ENCODE measurements around the gene C6orf120. TPM values are rescaled to one million over a fixed set of nuclear protein-coding genes. Genes with fewer than 3 reads are reported as not detected.

The C6orf120 gene
- total and polyA plus RNA-seq, 2 donors (not counting 1 experiment from before 2014, with no cell fraction given): 9.7 to 27.1 TPM

DNA sequence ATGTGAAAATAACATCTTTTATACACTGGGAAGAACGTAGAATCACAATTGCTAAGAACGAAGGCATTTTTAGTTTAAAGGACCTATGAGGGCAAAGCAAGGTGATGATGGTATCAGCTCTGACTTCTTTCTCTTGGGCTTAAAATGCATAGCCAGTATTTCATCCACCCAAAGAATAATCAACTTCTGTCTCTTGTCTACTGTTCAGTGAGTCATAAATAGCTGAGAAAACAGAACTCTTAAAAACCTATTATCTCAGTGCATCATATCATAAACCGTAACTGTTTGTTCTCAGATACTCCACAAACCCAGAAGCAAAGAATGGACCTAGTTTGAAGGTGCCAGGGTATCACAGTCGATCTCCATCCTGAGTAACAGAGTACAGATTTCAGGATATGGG lies 17.2 kb downstream of the C6orf120 start:
- TF ChIP-seq, protein P1, sequence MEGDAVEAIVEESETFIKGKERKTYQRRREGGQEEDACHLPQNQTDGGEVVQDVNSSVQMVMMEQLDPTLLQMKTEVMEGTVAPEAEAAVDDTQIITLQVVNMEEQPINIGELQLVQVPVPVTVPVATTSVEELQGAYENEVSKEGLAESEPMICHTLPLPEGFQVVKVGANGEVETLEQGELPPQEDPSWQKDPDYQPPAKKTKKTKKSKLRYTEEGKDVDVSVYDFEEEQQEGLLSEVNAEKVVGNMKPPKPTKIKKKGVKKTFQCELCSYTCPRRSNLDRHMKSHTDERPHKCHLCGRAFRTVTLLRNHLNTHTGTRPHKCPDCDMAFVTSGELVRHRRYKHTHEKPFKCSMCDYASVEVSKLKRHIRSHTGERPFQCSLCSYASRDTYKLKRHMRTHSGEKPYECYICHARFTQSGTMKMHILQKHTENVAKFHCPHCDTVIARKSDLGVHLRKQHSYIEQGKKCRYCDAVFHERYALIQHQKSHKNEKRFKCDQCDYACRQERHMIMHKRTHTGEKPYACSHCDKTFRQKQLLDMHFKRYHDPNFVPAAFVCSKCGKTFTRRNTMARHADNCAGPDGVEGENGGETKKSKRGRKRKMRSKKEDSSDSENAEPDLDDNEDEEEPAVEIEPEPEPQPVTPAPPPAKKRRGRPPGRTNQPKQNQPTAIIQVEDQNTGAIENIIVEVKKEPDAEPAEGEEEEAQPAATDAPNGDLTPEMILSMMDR (IDR thresholded peaks at IDR 0.05): no peak
- no peak for TF ChIP-seq EZH2 (IDR thresholded peaks at IDR 0.05; ENCODE audit: borderline replicate concordance, insufficient read depth, low read depth, low read length, poor library complexity, severe bottlenecking)
- H3K4me3 Mint-ChIP-seq: no peak overlapping the region
- H3K9me3 Mint-ChIP-seq (ENCODE audit: insufficient read depth): no peaks in the 10 kb centered on the region
- Histone ChIP-seq H3K9ac (ENCODE audit: low read length) (no peak overlapping the region), H3K79me2 (ENCODE audit: control insufficient read depth, insufficient read depth, low read length) (peaks cover 75% of the 10 kb centered on the region), H3K4me1 (ENCODE audit: control insufficient read depth in 2 of 2, insufficient read depth in 2 of 2, low read length in 2 of 2) (peaks cover 11 to 14% of the 10 kb centered on the region in 2 donors), H4K20me1 (ENCODE audit: control insufficient read depth, insufficient read depth, low read length, poor library complexity, severe bottlenecking) (no peaks in the 10 kb centered on the region), H2AFZ (ENCODE audit: insufficient read depth, low read depth, low read length, poor library complexity, severe bottlenecking) (no peak overlapping the region), H3K4me2 (replicated peaks; ENCODE audit: low read depth, low read length, poor library complexity, severe bottlenecking) (no peak overlapping the region), H3K36me3 (replicated peaks in 1 of 2; ENCODE audit: control extremely low read depth in 1 of 2, control insufficient read depth in 1 of 2, extremely low read depth in 1 of 2, insufficient read depth in 2 of 2, low read length in 1 of 2) (peaks cover 8 to 26% of the 10 kb centered on the region in 2 experiments), H3K4me3 (ENCODE audit: control extremely low read depth in 1 of 5, extremely low read depth in 1 of 5, insufficient read depth in 1 of 5, low read depth in 2 of 5, low read length in 4 of 5) (no peak overlapping the region), H3K27me3 (replicated peaks in 1 of 4; ENCODE audit: control extremely low read depth in 1 of 4, control insufficient read depth in 3 of 4, insufficient read depth in 4 of 4, low read length in 3 of 4) (no peaks in the 10 kb centered on the region), H3K27ac (ENCODE audit: low read length in 2 of 2) (no peak overlapping the region), H3K9me3 (ENCODE audit: control extremely low read depth in 1 of 3, control insufficient read depth in 2 of 3, insufficient read depth in 1 of 3, low read length in 2 of 3) (no peaks in the 10 kb centered on the region)
- H3K27me3 Mint-ChIP-seq: no peaks in the 10 kb centered on the region
- ATAC-seq (ENCODE audit: low read depth) (no peak), DNase-seq (no peak)
- intact Hi-C loops (cut with micrococcal nuclease): no loop called here
- POLR2A ChIA-PET: no interaction called here
- CTCF ChIA-PET: no interaction called here
- H3K4me1 Mint-ChIP-seq: peaks cover 28% of the 10 kb centered on the region
- 100% methylated on average over 1 of the region's 4 CpGs for WGBS (ENCODE audit: insufficient coverage)
- H3K27ac Mint-ChIP-seq: no peak overlapping the region

DNA sequence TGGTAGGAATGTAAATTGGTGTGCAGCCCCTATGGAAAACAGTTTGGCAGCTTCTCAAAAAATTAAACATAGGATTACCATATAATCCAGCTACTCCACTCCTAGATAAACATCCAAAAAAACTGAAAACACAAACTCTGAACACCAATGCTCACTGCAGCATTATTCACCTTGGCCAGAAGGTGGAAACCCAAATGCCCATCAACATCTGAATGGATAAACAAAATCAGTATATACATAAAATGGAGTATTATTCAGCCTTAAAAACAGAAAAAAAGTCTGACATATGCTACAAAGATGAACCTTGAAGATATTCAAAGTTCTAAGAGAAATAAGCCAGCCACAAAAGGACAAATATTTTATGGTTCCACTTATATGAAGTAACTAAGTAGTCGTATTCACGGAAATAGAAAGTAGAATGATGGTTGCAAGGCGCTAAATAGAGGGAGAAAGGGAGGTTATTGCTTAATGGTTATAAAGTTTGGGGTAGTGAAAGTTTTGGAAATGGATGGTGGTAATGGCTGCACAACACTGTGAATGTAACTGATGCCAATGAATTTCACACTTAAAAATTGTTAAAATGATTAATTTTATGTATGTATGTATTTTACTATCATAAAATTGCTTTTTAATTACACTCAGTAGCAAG lies 18.4 kb downstream of the C6orf120 start:
- Histone ChIP-seq H3K4me3 (ENCODE audit: control extremely low read depth in 1 of 5, extremely low read depth in 1 of 5, insufficient read depth in 1 of 5, low read depth in 2 of 5, low read length in 4 of 5) (no peak overlapping the region), H3K27me3 (replicated peaks in 1 of 4; ENCODE audit: control extremely low read depth in 1 of 4, control insufficient read depth in 3 of 4, insufficient read depth in 4 of 4, low read length in 3 of 4) (no peaks in the 10 kb centered on the region), H3K79me2 (ENCODE audit: control insufficient read depth, insufficient read depth, low read length) (peaks cover 63% of the 10 kb centered on the region), H3K36me3 (replicated peaks in 1 of 2; ENCODE audit: control extremely low read depth in 1 of 2, control insufficient read depth in 1 of 2, extremely low read depth in 1 of 2, insufficient read depth in 2 of 2, low read length in 1 of 2) (peaks cover 0 to 16% of the 10 kb centered on the region in 2 experiments), H3K4me1 (ENCODE audit: control insufficient read depth in 2 of 2, insufficient read depth in 2 of 2, low read length in 2 of 2) (peaks cover 15 to 17% of the 10 kb centered on the region in 2 donors), H3K9ac (ENCODE audit: low read length) (no peak overlapping the region), H3K27ac (ENCODE audit: low read length in 2 of 2) (no peak overlapping the region), H2AFZ (ENCODE audit: insufficient read depth, low read depth, low read length, poor library complexity, severe bottlenecking) (no peak overlapping the region), H3K4me2 (replicated peaks; ENCODE audit: low read depth, low read length, poor library complexity, severe bottlenecking) (no peak overlapping the region), H4K20me1 (ENCODE audit: control insufficient read depth, insufficient read depth, low read length, poor library complexity, severe bottlenecking) (no peaks in the 10 kb centered on the region), H3K9me3 (ENCODE audit: control extremely low read depth in 1 of 3, control insufficient read depth in 2 of 3, insufficient read depth in 1 of 3, low read length in 2 of 3) (no peaks in the 10 kb centered on the region)
- DNase-seq (no peak), ATAC-seq (ENCODE audit: low read depth) (no peak)
- Mint-ChIP-seq H3K9me3 (ENCODE audit: insufficient read depth) (no peaks in the 10 kb centered on the region), H3K27ac (no peak overlapping the region), H3K27me3 (no peaks in the 10 kb centered on the region), H3K4me1 (peaks cover 32% of the 10 kb centered on the region), H3K4me3 (no peak overlapping the region)
- 100% methylated on average over 3 of the region's 3 CpGs for WGBS (ENCODE audit: insufficient coverage)
- no peak for TF ChIP-seq EZH2 (IDR thresholded peaks at IDR 0.05; ENCODE audit: borderline replicate concordance, insufficient read depth, low read depth, low read length, poor library complexity, severe bottlenecking)
- TF ChIP-seq, protein P1 (IDR thresholded peaks at IDR 0.05): no peak
- ChIA-PET POLR2A (no interaction called here), CTCF (no interaction called here)
- intact Hi-C loops (cut with micrococcal nuclease): loop anchor here (10.0 kb wide), 1 partner anchor 574 kb away; the partner anchor contains the start of gene DLL1

All from B cell (primary cell).